Tibial nerve (tissue), 4 donors: ENCODE results near the gene TMEM98. TPM values are rescaled to one million over a fixed set of nuclear protein-coding genes. Genes with fewer than 3 reads are reported as not detected.

Experiments used
- DNase-seq, 2 donors: peaks; one replicate each; pipeline ENCODE4 v3.0.0-alpha.2; 2019; ENCODE audit warnings: low spot score in 2 of 2
- H3K27ac ChIP-seq, 4 donors: fragments of 200-600 bp; sonication (generic) in 3 of 4; one replicate each; pipeline ENCODE4 v1.5.1; 2017 to 2019; ENCODE audit warnings: mild to moderate bottlenecking in 1 of 4
- H3K27me3 ChIP-seq, 2 donors: fragments of 200-600 bp; sonication (generic) in 1 of 2; one replicate each; pipeline versions ENCODE4 v1.5.1 to v1.6.0; 2017 to 2019
- H3K36me3 ChIP-seq, 3 donors: fragments of 200-600 bp; sonication (generic); one replicate each; pipeline ENCODE4 v1.5.1; 2018 to 2019
- H3K4me1 ChIP-seq, 4 donors: fragments of 200-600 bp; sonication (generic) in 3 of 4; one replicate each; pipeline ENCODE4 v1.5.1; 2017 to 2019
- H3K4me3 ChIP-seq, 4 donors: fragments of 200-600 bp; sonication (generic) in 3 of 4; one replicate each; pipeline ENCODE4 v1.5.1; 2017 to 2019; ENCODE audit warnings: mild to moderate bottlenecking in 1 of 4, moderate library complexity in 1 of 4
- H3K9me3 ChIP-seq, 4 donors: fragments of 200-600 bp; sonication (generic) in 3 of 4; one replicate each; pipeline ENCODE4 v1.5.1; 2017 to 2019
- CTCF ChIP-seq, 5 experiments: fragments of 200-600 bp in 3 of 5; fragments of 450-650 bp in 2 of 5; sonication (generic) in 3 of 5; IDR thresholded peaks; one replicate each; pipeline ENCODE4 v1.5.1; 2016 to 2019; ENCODE audit warnings: antibody characterized with exemption in 5 of 5, mild to moderate bottlenecking in 3 of 5, moderate library complexity in 2 of 5
- EP300 ChIP-seq, 2 donors: sonication (generic); formaldehyde crosslinking; IDR thresholded peaks; one replicate each; pipeline ENCODE4 v1.6.1; 2017; ENCODE audit warnings: antibody characterized with exemption in 2 of 2, mild to moderate bottlenecking in 1 of 2
- POLR2A ChIP-seq, 2 donors: fragments of 450-650 bp; IDR thresholded peaks; one replicate each; pipeline ENCODE4 v1.6.1; 2017; ENCODE audit warnings: antibody characterized with exemption in 2 of 2, mild to moderate bottlenecking in 2 of 2, moderate library complexity in 2 of 2
- WGBS, 2 donors: methylation state at CpG; one replicate each; pipeline ENCODE4 v1.1.5; 2018; 5-methylcytosine and 5-hydroxymethylcytosine counted together
- total RNA-seq, 4 donors: library from RNA; depleted of rRNA; stranded (reverse); fragments of >200 nt; gene quantifications; one replicate each; pipeline ENCODE4 v1.1.0, GENCODE V29; 2016

TMEM98 gene
- total RNA-seq: 100 to 1,000 TPM; 170 to 198 (median 183) TPM

- Histone ChIP-seq H3K27me3 (no peaks in the 10 kb centered on the region), H3K27ac (peak within 1 kb of the TSS; percentile 82 to 93 (median 87)), H3K9me3 (no peaks in the 10 kb centered on the region), H3K4me3 (peak within 1 kb of the TSS; percentile 64 to 87 (median 80)), H3K4me1 (peaks cover 0 to 15% (median 6%) of the 10 kb centered on the region in 4 donors), H3K36me3 (peaks cover 0 to 18% (median 0%) of the 10 kb centered on the region in 3 donors)
- DNase-seq: no peak
- TF ChIP-seq CTCF (IDR thresholded peaks at IDR 0.05): peak in 1 of 5 experiments; percentile 14
- TF ChIP-seq POLR2A (IDR thresholded peaks at IDR 0.05): no peak
- 0 to 2% methylated on average over 36 to 44 of the region's 99 CpGs for WGBS, 2 donors
Measured at GRCh38 chr17:32927724-32928585, at the start of gene TMEM98. Gene TMEM98, plus strand, starts transcription at chr17:32928153. Its CDS starts 3,376 bp downstream, at chr17:32931529.

- TF ChIP-seq EP300 (IDR thresholded peaks at IDR 0.05) (no peak), POLR2A (IDR thresholded peaks at IDR 0.05) (no peak), CTCF (IDR thresholded peaks at IDR 0.05) (no peak)
- 69 to 74% methylated on average over 3 of the region's 3 CpGs for WGBS, 2 donors
- no peaks in the 10 kb centered on the region for H3K27me3 ChIP-seq
- H3K4me3 ChIP-seq: no peak overlapping the region
- DNase-seq: peak; percentile 25 to 49
- no peak overlapping the region for H3K27ac ChIP-seq
- no peaks in the 10 kb centered on the region for H3K36me3 ChIP-seq
- H3K9me3 ChIP-seq: no peaks in the 10 kb centered on the region
- peaks cover 0 to 22% (median 10%) of the 10 kb centered on the region in 4 donors for H3K4me1 ChIP-seq
Measured at GRCh38 chr17:32878211-32878610, 49.7 kb upstream of the TMEM98 start.

GRCh38 chr17:32879134-32879533, 48.8 kb upstream of the TMEM98 start:
- no peak overlapping the region for H3K4me3 ChIP-seq
- no peak overlapping the region for H3K27ac ChIP-seq
- no peaks in the 10 kb centered on the region for H3K9me3 ChIP-seq
- TF ChIP-seq POLR2A (IDR thresholded peaks at IDR 0.05) (no peak), CTCF (IDR thresholded peaks at IDR 0.05) (no peak), EP300 (IDR thresholded peaks at IDR 0.05) (no peak)
- H3K27me3 ChIP-seq: no peaks in the 10 kb centered on the region
- no peaks in the 10 kb centered on the region for H3K36me3 ChIP-seq
- peaks cover 0 to 22% (median 10%) of the 10 kb centered on the region in 4 donors for H3K4me1 ChIP-seq
- 87 to 91% methylated on average over 1 of the region's 1 CpG for WGBS, 2 donors
- DNase-seq: no peak

GRCh38 chr17:32880671-32881453, 47.1 kb upstream of the TMEM98 start:
- Histone ChIP-seq H3K9me3 (no peaks in the 10 kb centered on the region), H3K4me1 (peaks cover 0 to 18% (median 10%) of the 10 kb centered on the region in 4 donors), H3K36me3 (no peaks in the 10 kb centered on the region), H3K27ac (no peak overlapping the region), H3K4me3 (no peak overlapping the region), H3K27me3 (no peaks in the 10 kb centered on the region)
- 72% methylated on average over 6 of the region's 6 CpGs for WGBS, 2 donors
- TF ChIP-seq CTCF (IDR thresholded peaks at IDR 0.05) (no peak), POLR2A (IDR thresholded peaks at IDR 0.05) (no peak), EP300 (IDR thresholded peaks at IDR 0.05) (no peak)
- no peak for DNase-seq
